NCI-H128 (cell line): ENCODE data around the gene EGFL7.

ENCODE experiments used
- DNase-seq: peaks from one replicate; lab custom pipeline; 2025; ENCODE audit not compliant: unreplicated experiment; lab: John Stamatoyannopoulos, UW

Gene EGFL7

GRCh38 chr9:136658849-136659535, 3.7 kb upstream of the EGFL7 start:
- no peak for DNase-seq

GRCh38 chr9:136659861-136660784, 2.6 kb upstream of the EGFL7 start:
- no peak for DNase-seq

- DNase-seq = no peak
Observed at GRCh38 chr9:136660971-136661550, 1.7 kb upstream of the EGFL7 start.

- DNase-seq = no peak
Observed at GRCh38 chr9:136661641-136662325, 933 bp upstream of the EGFL7 start.

GRCh38 chr9:136662326-136662655, 425 bp upstream of the EGFL7 start:
- DNase-seq = no peak

- no peak for DNase-seq
Observed at GRCh38 chr9:136664000-136664915, 1.5 kb downstream of the EGFL7 start.

GRCh38 chr9:136665111-136665703, 2.5 kb downstream of the EGFL7 start:
- DNase-seq = no peak

GRCh38 chr9:136665704-136666371, 3.1 kb downstream of the EGFL7 start:
- no peak for DNase-seq

GRCh38 chr9:136666372-136667213, 3.9 kb downstream of the EGFL7 start:
- DNase-seq = no peak

- DNase-seq = no peak
Observed at GRCh38 chr9:136667214-136667939, 4.7 kb downstream of the EGFL7 start.

- no peak for DNase-seq
Observed at GRCh38 chr9:136667940-136668760, 5.4 kb downstream of the EGFL7 start.

- no peak for DNase-seq
Observed at GRCh38 chr9:136668983-136669790, 6.5 kb downstream of the EGFL7 start.

GRCh38 chr9:136669791-136670464, 7.2 kb downstream of the EGFL7 start:
- DNase-seq = no peak

GRCh38 chr9:136670576-136671253, 8.0 kb downstream of the EGFL7 start:
- DNase-seq = no peak

- DNase-seq = no peak
Observed at GRCh38 chr9:136671254-136671614, 8.5 kb downstream of the EGFL7 start.
